IMR-90 (cell line): Measurements from ENCODE around the gene HRC. TPM values are rescaled to one million over a fixed set of nuclear protein-coding genes. Genes with fewer than 3 reads are reported as not detected.

Experiments used
- ATAC-seq: fragments of 200-7000 bp; cut with Tn5 transposase; 2 replicates; pipeline ENCODE4 v1.9.1; 2020; ENCODE audit warnings: low read depth, mild to moderate bottlenecking, moderate library complexity
- BruUV-seq: library from RNA; stranded (reverse); fragments of 400-500 nt; replicated peaks from 2 replicates; lab custom pipeline; 2021; lab: Mats Ljungman, UMichigan
- CTCF ChIA-PET: fragments of 300-600 bp; formaldehyde crosslinking; extraction: SDS; loops from one replicate; lab custom pipeline; 2021; ENCODE audit warnings: antibody characterized with exemption; lab: Yijun Ruan, JAX
- POLR2A ChIA-PET: fragments of 300-600 bp; sonication (Branson Sonifier 250); formaldehyde crosslinking; loops from one replicate; lab custom pipeline; 2022; ENCODE audit warnings: antibody characterized with exemption; ENCODE audit not compliant: unreplicated experiment; lab: Charles Lee
- DNase-seq: peaks from one replicate; pipeline ENCODE4 v3.0.0; 2013
- H2AFZ ChIP-seq: replicated peaks from 2 replicates; pipeline ENCODE3; 2013; ENCODE audit warnings: low read length, mild to moderate bottlenecking; ENCODE audit not compliant: poor library complexity
- H2AK5ac ChIP-seq: 2 replicates; pipeline ENCODE4 v1.6.1; 2013; ENCODE audit warnings: low read depth, low read length, inconsistent platforms
- H2AK9ac ChIP-seq: replicated peaks from 2 replicates; pipeline ENCODE3; 2013; ENCODE audit warnings: mild to moderate bottlenecking, low read depth, low read length, moderate library complexity; ENCODE audit not compliant: poor library complexity
- H2BK120ac ChIP-seq: 2 replicates; pipeline ENCODE4 v1.6.1; 2013; ENCODE audit warnings: low read depth, low read length, inconsistent platforms
- H2BK15ac ChIP-seq: 3 replicates; pipeline ENCODE4 v1.6.1; 2013; ENCODE audit warnings: low read depth, low read length, inconsistent platforms
- H2BK20ac ChIP-seq: 2 replicates; pipeline ENCODE4 v1.6.1; 2013; ENCODE audit warnings: low read depth, mild to moderate bottlenecking, inconsistent platforms, low read length, moderate library complexity
- H2BK5ac ChIP-seq: 2 replicates; pipeline ENCODE4 v1.6.1; 2013; ENCODE audit warnings: mild to moderate bottlenecking, low read depth, low read length, inconsistent platforms; ENCODE audit not compliant: poor library complexity, severe bottlenecking
- H3K14ac ChIP-seq: replicated peaks from 2 replicates; pipeline ENCODE4 v1.6.1; 2013; ENCODE audit warnings: low read depth, low read length, inconsistent platforms
- H3K18ac ChIP-seq: 2 replicates; pipeline ENCODE4 v1.6.1; 2013; ENCODE audit warnings: low read depth, low read length, control low read depth
- H3K23ac ChIP-seq: 2 replicates; pipeline ENCODE4 v1.6.1; 2013; ENCODE audit warnings: low read depth, low read length, inconsistent platforms
- H3K27ac ChIP-seq: 2 replicates; pipeline ENCODE4 v1.5.1; 2013; ENCODE audit warnings: mild to moderate bottlenecking, control low read depth, low read length; ENCODE audit not compliant: insufficient read depth
- H3K27me3 ChIP-seq: 2 replicates; pipeline ENCODE4 v1.6.1; 2013; ENCODE audit warnings: low read length; ENCODE audit not compliant: control insufficient read depth, insufficient read depth
- H3K36me3 ChIP-seq: 2 replicates; pipeline ENCODE4 v1.6.1; 2013; ENCODE audit warnings: low read length, mixed read lengths; ENCODE audit not compliant: control insufficient read depth, insufficient read depth
- H3K4ac ChIP-seq: 2 replicates; pipeline ENCODE4 v1.6.1; 2013; ENCODE audit warnings: low read depth, low read length, inconsistent platforms
- H3K4me1 ChIP-seq: 2 replicates; pipeline ENCODE4 v1.6.1; 2013; ENCODE audit warnings: low read length, mixed read lengths; ENCODE audit not compliant: control insufficient read depth, insufficient read depth
- H3K4me2 ChIP-seq: 2 replicates; pipeline ENCODE4 v1.6.1; 2013; ENCODE audit warnings: low read depth, mild to moderate bottlenecking, control low read depth, low read length, moderate library complexity
- H3K4me3 ChIP-seq: 2 replicates; pipeline ENCODE4 v1.5.1; 2013; ENCODE audit warnings: low read depth, mild to moderate bottlenecking, control low read depth, low read length, moderate library complexity; ENCODE audit not compliant: insufficient read depth
- H3K56ac ChIP-seq: 2 replicates; pipeline ENCODE4 v1.6.1; 2013; ENCODE audit warnings: low read length, inconsistent platforms; ENCODE audit not compliant: insufficient read depth; ENCODE audit errors: extremely low read depth
- H3K79me1 ChIP-seq, 2 experiments: 2 replicates each; pipeline ENCODE4 v1.6.1; 2013; ENCODE audit warnings: low read length in 2 of 2, inconsistent platforms in 1 of 2, low read depth in 1 of 2
- H3K9ac ChIP-seq: 2 replicates; pipeline ENCODE4 v1.6.1; 2013; ENCODE audit warnings: low read depth, low read length, control low read depth
- H3K9me1 ChIP-seq: 2 replicates; pipeline ENCODE4 v1.6.1; 2013; ENCODE audit warnings: low read length, inconsistent platforms; ENCODE audit not compliant: insufficient read depth
- H3K9me3 ChIP-seq: 2 replicates; pipeline ENCODE4 v1.6.1; 2013; ENCODE audit warnings: low read length; ENCODE audit not compliant: control insufficient read depth, insufficient read depth
- H4K20me1 ChIP-seq: 2 replicates; pipeline ENCODE4 v1.6.1; 2013; ENCODE audit warnings: low read length, inconsistent platforms; ENCODE audit not compliant: insufficient read depth
- H4K5ac ChIP-seq: 2 replicates; pipeline ENCODE4 v1.6.1; 2013; ENCODE audit warnings: mild to moderate bottlenecking, low read depth, low read length, control low read depth
- H4K8ac ChIP-seq, 2 experiments: 2 replicates each; pipeline ENCODE4 v1.6.1; 2013; ENCODE audit warnings: low read depth in 2 of 2, low read length in 2 of 2, control low read depth in 1 of 2, inconsistent platforms in 1 of 2
- H4K91ac ChIP-seq: 2 replicates; pipeline ENCODE4 v1.6.1; 2013; ENCODE audit warnings: low read depth, low read length, inconsistent platforms; ENCODE audit not compliant: insufficient read depth
- MAFK ChIP-seq: IDR thresholded peaks from 2 replicates; pipeline ENCODE4 v1.6.1; 2012; ENCODE audit warnings: low read depth, low read length, improper control_type of control experiment
- MAZ ChIP-seq: IDR thresholded peaks from 2 replicates; pipeline ENCODE4 v1.6.1; 2012; ENCODE audit warnings: low read depth, mild to moderate bottlenecking, low read length, improper control_type of control experiment, moderate library complexity, borderline replicate concordance
- WGBS, 2 experiments: methylation state at CpG; one replicate each; pipeline versions ENCODE4 v1.1.5 to v1.1.7; 2013; ENCODE audit warnings: missing lambda C conversion rate in 2 of 2; ENCODE audit not compliant: insufficient read length in 1 of 2; ENCODE audit errors: extremely low coverage in 2 of 2; 5-methylcytosine and 5-hydroxymethylcytosine counted together
- dilution Hi-C: fragments of 300-500 bp; cut with HindIII; formaldehyde crosslinking; loops from one replicate; pipeline ENCODE4 v1.14.3; 2018; ENCODE audit warnings: low sequenced_read_pairs; ENCODE audit not compliant: unreplicated experiment
- in situ Hi-C: fragments of 300-500 bp; cut with MboI; formaldehyde crosslinking; loops from 3 replicates; pipeline ENCODE4 v1.14.3; 2019; ENCODE audit warnings: low sequenced_read_pairs, inconsistent platforms, mixed read lengths
- intact Hi-C: fragments of 100-400 bp; cut with micrococcal nuclease; formaldehyde crosslinking; loops from 2 replicates; pipeline ENCODE4 v1.10.0; 2022
- polyA plus RNA-seq, 3 experiments: library from polyadenylated mRNA; depleted of rRNA; stranded (reverse); fragments of >200 nt; gene quantifications; 2 replicates each; pipeline ENCODE4 v1.2.3, GENCODE V29; 2012; ENCODE audit warnings: low replicate concordance in 1 of 3
- total RNA-seq: library from RNA; depleted of rRNA; stranded (reverse); fragments of >200 nt; gene quantifications from 2 replicates; pipeline ENCODE4 v1.2.3, GENCODE V29; 2012

HRC gene
- total and polyA plus RNA-seq, 2 of the 4 experiments (the other 2 are of a cell fraction) = 0.03 TPM; not detected in 1

DNA sequence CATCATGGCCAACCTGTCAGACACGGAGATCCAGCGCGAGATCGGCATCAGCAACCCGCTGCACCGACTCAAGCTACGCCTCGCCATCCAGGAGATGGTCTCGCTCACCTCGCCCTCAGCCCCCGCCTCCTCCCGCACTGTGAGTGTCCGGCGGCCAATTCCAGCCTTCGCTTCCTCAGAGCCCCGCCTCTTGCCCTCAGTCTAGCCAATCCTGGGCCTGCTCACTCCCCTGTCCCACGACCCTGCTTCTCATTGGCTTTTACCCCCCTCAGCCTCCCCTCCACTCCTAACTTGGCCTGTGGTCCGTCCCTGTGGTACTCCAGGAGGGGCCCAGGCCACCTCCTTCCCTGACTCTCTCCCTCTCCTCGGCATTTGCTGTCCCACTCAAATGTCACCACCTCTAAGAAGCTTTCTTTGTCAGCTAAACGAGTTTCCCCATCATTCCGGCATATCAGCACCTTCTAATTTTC, 12.3 kb downstream of the HRC start:
- no peak overlapping the region for H2BK15ac ChIP-seq
- H3K4me2 ChIP-seq = peak overlapping the region; percentile 95
- H3K79me1 ChIP-seq = no peaks in the 10 kb centered on the region
- H3K14ac ChIP-seq = peak overlapping the region; percentile 90
- no peaks in the 10 kb centered on the region for H3K9me3 ChIP-seq
- peak overlapping the region; percentile 44; the same call in 1 of the 2 replicates for H3K27ac ChIP-seq
- H3K36me3 ChIP-seq = no peaks in the 10 kb centered on the region
- H3K56ac ChIP-seq = no peak overlapping the region
- H4K20me1 ChIP-seq = no peaks in the 10 kb centered on the region
- H2AK9ac ChIP-seq = no peak overlapping the region
- H4K8ac ChIP-seq = peak overlapping the region; percentile 85 to 92
- H2BK20ac ChIP-seq = no peak overlapping the region
- H2AK5ac ChIP-seq = no peak overlapping the region; the same call in 1 of the 2 replicates
- H3K4me1 ChIP-seq = peaks cover 7% of the 10 kb centered on the region
- in situ Hi-C loops (no loop called here), dilution Hi-C loops (no loop called here), intact Hi-C loops (no loop called here)
- H4K5ac ChIP-seq = peak overlapping the region; percentile 84
- no peaks in the 10 kb centered on the region for H3K27me3 ChIP-seq
- ChIA-PET POLR2A (interaction anchor here (0.6 kb wide), 1 partner anchor 45 kb away, joined by 3 read pairs; no protein-coding TSS in a partner anchor), CTCF (interaction anchor here (0.7 to 1.2 kb wide), 2 partner anchors 45 to 151 kb away, joined by 5 read pairs; no protein-coding TSS in a partner anchor)
- peak overlapping the region; percentile 78 for H3K4ac ChIP-seq
- no peaks in the 10 kb centered on the region for H3K9me1 ChIP-seq
- peak overlapping the region; percentile 80; the same call in 1 of the 2 replicates for H3K23ac ChIP-seq
- H3K4me3 ChIP-seq = peak overlapping the region; percentile 85
- DNase-seq = peak; percentile 89
- peak overlapping the region; percentile 98 for H2AFZ ChIP-seq
- 3% methylated on average over 16 of the region's 21 CpGs; no CpG with 5 or more reads in 1 of the 2 experiments for WGBS, 2 experiments
- peak overlapping the region; percentile 76 for H3K9ac ChIP-seq
- TF ChIP-seq MAFK (no peak), MAZ (peak; percentile 89; the same call in 1 of the 2 replicates)
- H4K91ac ChIP-seq = no peak overlapping the region
- no peak overlapping the region for H3K18ac ChIP-seq
- peak overlapping the region; percentile 20 for H2BK5ac ChIP-seq
- H2BK120ac ChIP-seq = peak overlapping the region; percentile 25; the same call in 1 of the 2 replicates
- peak; percentile 98 for ATAC-seq
- no TSS peak for BruUV-seq
